GM18505 (cell line): ENCODE measurements around the gene FEZ2.

Source experiments
- ATAC-seq: cut with Tn5 transposase; IDR thresholded peaks from one replicate; pipeline ENCODE4 v1.9.1; 2021; ENCODE audit not compliant: unreplicated experiment
- POLR2A ChIP-seq: IDR thresholded peaks from 4 replicates; pipeline ENCODE4 v1.6.1; 2011; ENCODE audit warnings: borderline replicate concordance; ENCODE audit not compliant: insufficient read depth, insufficient read length; ENCODE audit errors: extremely low read depth

The FEZ2 gene

DNA sequence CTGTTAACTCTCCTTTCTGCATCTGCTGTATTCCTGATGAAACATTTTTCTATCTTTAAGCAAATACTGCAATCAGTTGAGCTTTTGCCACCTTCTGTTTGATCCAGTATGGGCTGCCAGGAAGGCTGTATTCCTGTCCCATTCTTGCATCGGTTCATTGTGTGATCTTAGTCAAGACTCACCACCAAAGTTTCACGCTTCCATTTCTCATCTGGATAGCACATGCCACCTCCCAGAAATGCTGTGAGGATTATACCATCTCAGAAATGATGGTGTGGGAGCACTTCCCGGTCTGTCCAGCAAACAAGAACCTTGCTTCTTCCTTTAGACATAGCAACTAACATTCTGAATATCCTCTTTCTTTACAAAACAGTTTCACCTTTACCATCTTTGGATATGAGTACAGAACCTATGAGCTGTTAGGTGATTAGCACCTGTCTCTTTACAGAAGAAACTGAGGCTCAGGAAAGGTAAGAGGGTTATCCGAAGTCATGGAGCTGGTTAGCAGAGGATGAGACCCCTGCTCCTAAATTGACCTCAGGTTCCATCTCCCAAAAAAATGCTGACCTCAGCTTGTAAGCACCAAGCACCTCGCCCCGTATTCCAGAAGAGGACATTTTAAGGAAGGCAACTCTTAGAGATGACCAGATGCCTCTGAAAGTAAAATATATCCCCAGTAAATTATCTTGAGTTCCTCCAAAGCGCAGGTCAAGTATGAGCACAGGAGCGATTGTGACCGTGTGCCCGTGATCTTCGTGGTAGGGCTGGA lies 56.8 kb downstream of the FEZ2 start:
- TF ChIP-seq POLR2A, result no peak
- ATAC-seq, result no peak

GRCh38 chr2:36539631-36540030 lies 58.3 kb downstream of the FEZ2 start:
- TF ChIP-seq POLR2A, result no peak
- peak; percentile 57 for ATAC-seq

DNA sequence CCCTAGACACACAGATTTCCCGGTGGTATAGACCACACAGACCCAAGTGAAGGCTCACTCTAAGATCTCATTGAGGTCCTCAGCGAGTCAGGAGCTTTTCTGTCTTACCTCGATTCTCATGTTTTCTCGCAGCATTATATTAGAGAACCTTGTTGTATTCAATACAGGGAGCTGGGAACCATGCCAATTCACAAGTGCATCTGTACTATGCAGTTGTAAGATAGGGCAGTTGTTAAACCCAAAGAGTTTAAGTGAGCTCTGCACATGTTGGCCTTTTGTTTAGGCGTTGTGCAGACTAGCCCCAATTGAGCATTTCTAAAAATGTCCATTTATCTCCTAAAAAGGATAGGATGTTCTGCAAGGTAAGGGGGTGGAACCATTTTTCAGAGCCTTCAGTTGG lies 59.6 kb downstream of the FEZ2 start:
- no peak for TF ChIP-seq POLR2A
- ATAC-seq, result no peak

- ATAC-seq, result no peak
- TF ChIP-seq POLR2A, result no peak
Observed at GRCh38 chr2:36536776-36537175, 61.2 kb downstream of the FEZ2 start.

DNA sequence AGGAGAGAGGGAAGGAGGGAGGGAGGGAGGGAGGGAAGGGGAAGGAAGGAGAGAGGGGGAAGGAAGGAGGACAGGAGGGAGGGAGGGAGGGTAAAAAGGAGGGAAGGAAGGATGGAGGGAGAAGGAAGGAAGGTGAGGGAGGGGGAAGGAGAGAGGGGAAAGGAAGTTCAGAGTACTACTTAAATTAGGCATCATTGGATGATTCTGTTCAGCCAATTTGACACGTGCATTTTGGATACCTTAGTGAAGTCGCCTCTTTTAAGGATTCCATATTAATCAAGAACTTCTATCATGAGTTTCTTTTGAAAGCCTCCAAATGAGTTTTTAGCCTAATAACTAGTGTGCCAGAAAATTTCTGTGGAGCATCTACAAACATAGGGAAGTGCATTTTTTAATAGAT lies 62.9 kb downstream of the FEZ2 start:
- ATAC-seq, result no peak
- TF ChIP-seq POLR2A, result no peak

DNA sequence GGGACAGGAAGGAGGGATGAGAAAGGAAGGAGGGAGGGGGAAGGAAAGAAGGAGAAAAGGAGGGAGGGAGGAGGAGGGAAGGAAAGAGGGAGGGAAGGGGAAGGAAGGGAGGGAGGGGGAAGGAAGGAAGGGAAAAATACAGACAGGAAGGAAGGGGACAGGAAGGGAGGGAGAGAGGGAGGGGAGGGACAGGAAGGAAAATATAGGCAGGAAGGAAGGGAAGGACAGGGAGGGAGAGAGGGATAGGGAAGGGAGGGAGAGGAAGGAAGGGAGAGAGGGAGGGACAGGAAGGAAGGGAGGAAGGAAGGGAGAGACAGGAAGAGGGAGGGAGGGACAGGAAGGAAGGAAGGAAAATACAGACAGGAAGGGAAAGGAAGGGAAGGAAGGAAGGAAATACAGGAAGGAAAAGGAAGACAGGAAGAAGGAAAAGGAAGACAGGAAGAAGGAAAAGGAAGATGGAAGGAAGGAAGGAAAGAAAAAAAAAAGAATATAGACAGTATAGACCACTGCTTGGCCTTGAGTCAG lies 63.6 kb downstream of the FEZ2 start:
- no peak for ATAC-seq
- TF ChIP-seq POLR2A, result no peak

DNA sequence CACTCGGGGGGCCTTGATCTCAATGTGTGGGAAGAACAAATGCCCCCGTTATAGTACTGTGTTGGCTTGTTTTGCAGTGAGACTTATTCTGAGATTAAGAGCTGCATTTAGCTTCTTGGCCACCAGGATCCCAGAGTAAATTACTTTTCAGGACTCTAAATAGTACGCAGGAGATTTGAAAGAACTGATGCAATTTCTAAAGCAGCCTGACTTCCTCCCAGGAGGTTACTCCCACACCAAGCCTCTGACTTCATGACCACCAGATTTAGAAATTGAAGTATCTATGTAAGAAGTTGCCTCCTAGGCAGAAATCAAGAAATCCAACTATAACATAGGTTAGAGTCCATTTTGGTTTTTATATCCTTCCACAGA lies 67.0 kb downstream of the FEZ2 start:
- ATAC-seq, result peak; percentile 13
- TF ChIP-seq POLR2A, result no peak

- peak; percentile 90 for ATAC-seq
- TF ChIP-seq POLR2A, result no peak
Observed at GRCh38 chr2:36530178-36530982, 67.6 kb downstream of the FEZ2 start.

DNA sequence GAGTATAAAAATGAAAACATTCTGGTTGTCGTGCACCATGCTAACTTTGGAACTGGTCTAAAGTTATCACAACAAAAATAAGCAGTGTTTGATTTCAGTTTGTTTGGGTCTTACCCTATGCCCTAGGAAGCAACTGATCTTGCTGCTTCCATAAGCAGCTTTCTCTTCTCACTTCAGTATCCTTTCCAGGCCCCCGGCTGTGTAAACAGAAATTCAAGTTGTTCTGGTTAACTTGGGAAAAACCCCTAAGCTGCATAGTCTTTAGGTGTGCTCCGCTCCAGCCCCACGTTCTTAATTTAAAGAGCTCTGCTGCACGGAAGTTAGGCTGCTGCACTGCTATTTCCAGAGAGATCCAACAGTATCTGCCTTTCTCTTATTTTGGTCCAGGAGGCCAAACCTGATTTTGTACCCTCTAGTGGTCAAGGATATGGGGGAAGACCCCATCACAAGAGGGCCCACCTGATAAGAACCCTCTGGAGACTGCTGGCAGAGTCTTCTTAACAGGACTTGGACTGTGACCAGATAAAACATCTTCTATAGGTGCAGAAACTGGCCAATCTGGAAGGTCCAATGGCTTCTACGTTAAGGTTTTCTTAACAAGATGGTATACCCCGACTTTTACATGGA lies 69.1 kb downstream of the FEZ2 start:
- no peak for ATAC-seq
- no peak for TF ChIP-seq POLR2A

DNA sequence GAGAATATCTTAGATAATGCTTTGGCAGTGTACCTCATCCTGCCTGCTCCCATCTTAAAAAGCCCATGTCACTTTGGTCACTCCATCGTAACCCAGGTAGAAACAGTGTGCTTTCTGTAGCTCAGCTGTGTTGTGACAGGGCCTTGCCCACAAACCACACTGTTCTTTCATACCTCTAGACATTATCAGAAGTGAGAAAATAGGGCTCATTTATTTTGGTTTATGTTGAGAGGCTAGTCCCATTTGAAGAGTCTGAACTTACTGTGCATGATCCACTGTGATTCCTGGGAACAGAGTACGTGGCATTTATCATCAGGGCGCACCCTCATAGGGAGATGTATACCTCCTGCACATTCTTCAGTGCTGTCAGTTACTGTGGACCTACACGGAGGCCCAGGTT lies 69.7 kb downstream of the FEZ2 start:
- TF ChIP-seq POLR2A, result no peak
- peak; percentile 49 for ATAC-seq

DNA sequence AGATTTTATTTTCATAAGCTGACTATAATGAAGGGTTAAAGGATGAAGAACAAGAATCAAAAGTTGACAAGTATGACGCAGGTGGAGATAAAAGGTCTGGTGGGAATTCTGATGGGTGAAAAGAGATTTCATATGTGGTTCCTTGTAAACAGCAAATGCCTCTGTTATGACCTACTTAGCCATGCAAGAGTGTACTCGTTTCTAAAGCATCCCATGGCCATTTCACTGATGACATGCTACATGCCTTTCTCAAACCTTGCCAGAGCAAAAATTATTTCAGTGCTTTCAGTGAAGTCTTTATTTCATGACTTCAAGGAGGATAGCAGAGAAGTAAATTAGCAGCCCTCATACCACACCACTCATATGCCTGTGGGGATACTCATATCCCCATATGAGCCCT lies 71.7 kb downstream of the FEZ2 start:
- no peak for ATAC-seq
- TF ChIP-seq POLR2A, result no peak

GRCh38 chr2:36525245-36525644 lies 72.7 kb downstream of the FEZ2 start:
- TF ChIP-seq POLR2A, result no peak

DNA sequence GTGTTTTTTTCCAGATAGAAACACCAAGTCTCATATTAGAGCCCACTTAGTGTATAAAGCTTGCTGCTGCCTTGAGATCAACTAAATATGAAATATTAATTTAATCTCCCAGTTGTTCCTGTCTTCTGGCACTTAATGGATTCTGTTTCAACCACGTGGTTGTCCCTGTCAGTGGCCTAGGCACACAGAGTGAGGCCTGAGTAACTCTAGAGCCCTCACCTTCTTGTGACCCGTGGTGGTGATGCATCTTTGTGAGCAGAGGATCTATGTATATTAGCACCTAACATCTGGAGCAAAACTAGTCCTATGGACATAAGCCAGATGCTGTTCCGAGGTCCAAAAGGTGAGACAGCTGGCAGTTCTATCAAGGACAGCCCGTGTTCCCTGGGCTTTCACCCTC lies 74.8 kb downstream of the FEZ2 start:
- ATAC-seq, result no peak
- TF ChIP-seq POLR2A, result no peak

More at GRCh38 chr2:36525245-36525644, 72.7 kb downstream of the FEZ2 start:
- no peak for ATAC-seq
